Measurements from ENCODE around the gene SPECC1L. TPM values are rescaled to one million over a fixed set of nuclear protein-coding genes. Genes with fewer than 3 reads are reported as not detected.

SPECC1L gene
- total RNA-seq, 1 donor from 2014 or later: 69.2 TPM

- no peak overlapping the region for H3K27ac ChIP-seq (ENCODE audit: low read depth, low read length)
- FAIRE-seq (no peak), DNase-seq (ENCODE audit: low read depth) (no peak)
- H3K36me3 Mint-ChIP-seq (ENCODE audit: low read depth, unreplicated experiment): peaks cover 2% of the 10 kb centered on the region
- H3K36me3 ChIP-seq (ENCODE audit: insufficient read depth, low read length): no peaks in the 10 kb centered on the region
- no peak overlapping the region for H3K9ac ChIP-seq (ENCODE audit: low read length)
- no peak overlapping the region for H3K27ac Mint-ChIP-seq (ENCODE audit: unreplicated experiment)
- no peaks in the 10 kb centered on the region for H3K79me2 ChIP-seq (ENCODE audit: insufficient read depth, low read length)
- no peak overlapping the region for H2AFZ ChIP-seq (ENCODE audit: low read depth, low read length)
- no peaks in the 10 kb centered on the region for H4K20me1 ChIP-seq (ENCODE audit: insufficient read depth, low read length)
- peaks cover 16% of the 10 kb centered on the region for H3K27me3 Mint-ChIP-seq (ENCODE audit: low read depth, unreplicated experiment)
- H3K27me3 ChIP-seq (ENCODE audit: insufficient read depth, low read length): no peaks in the 10 kb centered on the region
- no peaks in the 10 kb centered on the region for H3K9me3 Mint-ChIP-seq (ENCODE audit: unreplicated experiment)
- no peaks in the 10 kb centered on the region for H3K9me3 ChIP-seq (ENCODE audit: insufficient read depth, low read depth, low read length)
- TF ChIP-seq CTCF (IDR thresholded peaks at IDR 0.05; ENCODE audit: insufficient read depth, low read depth, low read length) (no peak), EZH2 (IDR thresholded peaks at IDR 0.05; ENCODE audit: insufficient read depth, low read length) (no peak)
- H3K4me3 ChIP-seq (ENCODE audit: insufficient read depth, low read depth, low read length): no peak overlapping the region
- peaks cover 15% of the 10 kb centered on the region for H3K4me1 Mint-ChIP-seq (ENCODE audit: low read depth, unreplicated experiment)
- no peak overlapping the region for H3K4me3 Mint-ChIP-seq (ENCODE audit: unreplicated experiment)
- no peak overlapping the region for H3K4me2 ChIP-seq (ENCODE audit: low read length)
- H3K4me1 ChIP-seq (ENCODE audit: insufficient read depth, low read length): peaks cover 34% of the 10 kb centered on the region
Measured at GRCh38 chr22:24431309-24432034, 160.8 kb downstream of the SPECC1L start.

GRCh38 chr22:24432059-24432853 lies 161.6 kb downstream of the SPECC1L start:
- Mint-ChIP-seq H3K36me3 (ENCODE audit: low read depth, unreplicated experiment) (peaks cover 2% of the 10 kb centered on the region), H3K4me1 (ENCODE audit: low read depth, unreplicated experiment) (peaks cover 15% of the 10 kb centered on the region), H3K9me3 (ENCODE audit: unreplicated experiment) (no peaks in the 10 kb centered on the region), H3K27ac (ENCODE audit: unreplicated experiment) (peak overlapping the region; percentile 53), H3K4me3 (ENCODE audit: unreplicated experiment) (peak overlapping the region; percentile 20), H3K27me3 (ENCODE audit: low read depth, unreplicated experiment) (peaks cover 10% of the 10 kb centered on the region)
- H2AFZ ChIP-seq (ENCODE audit: low read depth, low read length): no peak overlapping the region
- H3K36me3 ChIP-seq (ENCODE audit: insufficient read depth, low read length): no peaks in the 10 kb centered on the region
- FAIRE-seq (no peak), DNase-seq (ENCODE audit: low read depth) (peak; percentile 63)
- H3K4me2 ChIP-seq (ENCODE audit: low read length): peak overlapping the region; percentile 58
- H3K9me3 ChIP-seq (ENCODE audit: insufficient read depth, low read depth, low read length): no peaks in the 10 kb centered on the region
- H3K27me3 ChIP-seq (ENCODE audit: insufficient read depth, low read length): no peaks in the 10 kb centered on the region
- peaks cover 34% of the 10 kb centered on the region for H3K4me1 ChIP-seq (ENCODE audit: insufficient read depth, low read length)
- TF ChIP-seq CTCF (IDR thresholded peaks at IDR 0.05; ENCODE audit: insufficient read depth, low read depth, low read length) (no peak), EZH2 (IDR thresholded peaks at IDR 0.05; ENCODE audit: insufficient read depth, low read length) (no peak)
- no peak overlapping the region for H3K4me3 ChIP-seq (ENCODE audit: insufficient read depth, low read depth, low read length)
- H4K20me1 ChIP-seq (ENCODE audit: insufficient read depth, low read length): no peaks in the 10 kb centered on the region
- H3K27ac ChIP-seq (ENCODE audit: low read depth, low read length): no peak overlapping the region
- no peak overlapping the region for H3K9ac ChIP-seq (ENCODE audit: low read length)
- no peaks in the 10 kb centered on the region for H3K79me2 ChIP-seq (ENCODE audit: insufficient read depth, low read length)
